GM23248 (cell line): ENCODE measurements around the gene RNF217. TPM values are rescaled to one million over a fixed set of nuclear protein-coding genes. Genes with fewer than 3 reads are reported as not detected.

Source experiments
- DNase-seq: peaks from one replicate; pipeline ENCODE4 v3.0.0-alpha.2; 2015
- H2AFZ ChIP-seq: fragments of 200-600 bp; sonication (generic); 2 replicates; pipeline ENCODE4 v1.6.1; 2016; ENCODE audit warnings: antibody characterized with exemption
- H3F3A ChIP-seq: fragments of 200-600 bp; sonication (generic); 2 replicates; pipeline ENCODE4 v1.6.1; 2016; ENCODE audit warnings: mild to moderate bottlenecking, antibody characterized with exemption, mixed run types; ENCODE audit not compliant: insufficient read depth
- H3K27ac ChIP-seq: fragments of 200-600 bp; sonication (generic); 2 replicates; pipeline ENCODE4 v1.5.1; 2016; ENCODE audit warnings: mild to moderate bottlenecking
- H3K27me3 ChIP-seq: fragments of 200-600 bp; sonication (generic); replicated peaks from 2 replicates; pipeline ENCODE4 v1.6.1; 2016; ENCODE audit warnings: mild to moderate bottlenecking; ENCODE audit not compliant: insufficient read depth
- H3K36me3 ChIP-seq: fragments of 200-600 bp; sonication (generic); 2 replicates; pipeline ENCODE4 v1.6.1; 2016; ENCODE audit warnings: low read depth, mild to moderate bottlenecking
- H3K4me1 ChIP-seq: fragments of 200-600 bp; sonication (generic); 2 replicates; pipeline ENCODE4 v1.6.1; 2016; ENCODE audit warnings: mild to moderate bottlenecking; ENCODE audit not compliant: insufficient read depth
- H3K4me2 ChIP-seq: fragments of 200-600 bp; sonication (generic); one replicate; pipeline ENCODE4 v1.6.1; 2016; ENCODE audit warnings: mild to moderate bottlenecking; ENCODE audit not compliant: unreplicated experiment
- H3K4me3 ChIP-seq: fragments of 200-600 bp; sonication (generic); 2 replicates; pipeline ENCODE4 v1.5.1; 2016; ENCODE audit warnings: mild to moderate bottlenecking
- H3K79me2 ChIP-seq: fragments of 200-600 bp; sonication (generic); 2 replicates; pipeline ENCODE4 v1.6.1; 2016; ENCODE audit warnings: mild to moderate bottlenecking; ENCODE audit not compliant: insufficient read depth
- H3K9ac ChIP-seq: fragments of 200-600 bp; sonication (generic); 2 replicates; pipeline ENCODE4 v1.6.1; 2016; ENCODE audit warnings: mild to moderate bottlenecking
- H3K9me2 ChIP-seq: fragments of 200-600 bp; sonication (generic); 2 replicates; pipeline ENCODE4 v1.6.1; 2016; ENCODE audit warnings: mixed run types, mild to moderate bottlenecking, moderate library complexity; ENCODE audit not compliant: insufficient read depth
- H3K9me3 ChIP-seq: fragments of 200-600 bp; sonication (generic); one replicate; pipeline ENCODE4 v1.6.1; 2017; ENCODE audit warnings: low read depth
- H4K20me1 ChIP-seq: fragments of 200-600 bp; sonication (generic); 2 replicates; pipeline ENCODE4 v1.6.0; 2016; ENCODE audit not compliant: insufficient read depth
- EZH2 ChIP-seq: fragments of 200-600 bp; sonication (generic); IDR thresholded peaks from 2 replicates; pipeline ENCODE4 v1.6.1; 2018; ENCODE audit warnings: antibody characterized with exemption, mild to moderate bottlenecking; ENCODE audit not compliant: insufficient read depth, poor library complexity, severe bottlenecking
- EZH2phosphoT487 ChIP-seq: fragments of 200-600 bp; sonication (generic); IDR thresholded peaks from 2 replicates; pipeline ENCODE4 v1.6.1; 2018; ENCODE audit warnings: antibody characterized with exemption, moderate library complexity, mild to moderate bottlenecking, low read depth; ENCODE audit not compliant: insufficient read depth
- whole genome bisulfite sequencing, 2 experiments: methylation state at CpG; one replicate each; pipeline ENCODE4 v1.1.6; 2015 to 2017; ENCODE audit warnings: low lambda C conversion rate in 2 of 2, low coverage in 1 of 2; ENCODE audit errors: missing lambda C conversion rate in 2 of 2; 5-methylcytosine and 5-hydroxymethylcytosine counted together
- in situ Hi-C: fragments of 300-500 bp; cut with MboI; formaldehyde crosslinking; loops from 2 replicates; pipeline ENCODE4 v1.15.0; 2020
- polyA plus RNA-seq: library from polyadenylated mRNA; unstranded; fragments of >200 nt; fragmentation: Nextera tagmentation; extraction: Ambion mirVana; gene quantifications from 2 replicates; pipeline ENCODE4 v1.2.1, GENCODE V29; 2016
- total RNA-seq: library from RNA; depleted of rRNA; stranded (reverse); fragments of >200 nt; shearing (Covaris generic); gene quantifications from 2 replicates; pipeline ENCODE4 v1.2.3, GENCODE V29; 2014

Gene RNF217
- total and polyA plus RNA-seq, 2 experiments from 2014 or later: 3.2 to 10.9 TPM

GRCh38 chr6:125102411-125102810, 140.2 kb downstream of the RNF217 start:
- in situ Hi-C loops: no loop called here
- Histone ChIP-seq H3K36me3 (no peaks in the 10 kb centered on the region), H3K9me2 (no peaks in the 10 kb centered on the region), H3K9ac (no peak overlapping the region), H3K79me2 (no peaks in the 10 kb centered on the region), H3K9me3 (no peaks in the 10 kb centered on the region), H3F3A (peaks cover 47% of the 10 kb centered on the region), H3K4me1 (peaks cover 51% of the 10 kb centered on the region), H4K20me1 (no peaks in the 10 kb centered on the region), H3K27me3 (no peaks in the 10 kb centered on the region), H3K4me2 (peak overlapping the region; percentile 63), H3K4me3 (no peak overlapping the region), H2AFZ (peak overlapping the region; percentile 71), H3K27ac (peak overlapping the region; percentile 93)
- peak; percentile 40 for DNase-seq
- TF ChIP-seq EZH2 (no peak), EZH2phosphoT487 (no peak)
- WGBS, 2 experiments: 58 to 69% methylated on average over 3 of the region's 3 CpGs

- Histone ChIP-seq H3K9me3 (no peaks in the 10 kb centered on the region), H3K27ac (peak overlapping the region; percentile 93), H3K4me3 (peak overlapping the region; percentile 7; the same call in 1 of the 2 replicates), H3F3A (peaks cover 47% of the 10 kb centered on the region), H3K79me2 (no peaks in the 10 kb centered on the region), H3K36me3 (no peaks in the 10 kb centered on the region), H3K9me2 (no peaks in the 10 kb centered on the region), H3K4me1 (peaks cover 51% of the 10 kb centered on the region), H4K20me1 (no peaks in the 10 kb centered on the region), H2AFZ (peak overlapping the region; percentile 22; the same call in 1 of the 2 replicates), H3K4me2 (peak overlapping the region; percentile 63), H3K27me3 (no peaks in the 10 kb centered on the region), H3K9ac (peak overlapping the region; percentile 10; the same call in 1 of the 2 replicates)
- TF ChIP-seq EZH2: no peak
- TF ChIP-seq EZH2phosphoT487: no peak
- 23 to 34% methylated on average over 2 of the region's 2 CpGs for WGBS, 2 experiments
- in situ Hi-C loops: no loop called here
- DNase-seq: peak; percentile 82
These were observed 140.7 kb downstream of the RNF217 start for GRCh38 chr6:125102891-125103290.

- TF ChIP-seq EZH2: no peak
- TF ChIP-seq EZH2phosphoT487: no peak
- WGBS, 2 experiments: 3 to 5% methylated on average over 4 of the region's 4 CpGs
These were observed 142.2 kb downstream of the RNF217 start for GRCh38 chr6:125104425-125104824.

GRCh38 chr6:125107048-125107447, 144.8 kb downstream of the RNF217 start:
- no peak overlapping the region for H2AFZ ChIP-seq
- H3K4me3 ChIP-seq: no peak overlapping the region
- in situ Hi-C loops: no loop called here

More at GRCh38 chr6:125104425-125104824, 142.2 kb downstream of the RNF217 start:
- no peaks in the 10 kb centered on the region for H3K9me3 ChIP-seq
- peak overlapping the region; percentile 71 for H3K4me2 ChIP-seq
- peaks cover 51% of the 10 kb centered on the region for H3K4me1 ChIP-seq
- no peaks in the 10 kb centered on the region for H3K36me3 ChIP-seq
- H3K4me3 ChIP-seq: peak overlapping the region; percentile 38
- no peaks in the 10 kb centered on the region for H3K27me3 ChIP-seq
- H4K20me1 ChIP-seq: no peaks in the 10 kb centered on the region
- peak overlapping the region; percentile 94 for H2AFZ ChIP-seq
- peaks cover 47% of the 10 kb centered on the region for H3F3A ChIP-seq
- peak overlapping the region; percentile 93 for H3K27ac ChIP-seq
- no peaks in the 10 kb centered on the region for H3K79me2 ChIP-seq
- DNase-seq: peak; percentile 79
- in situ Hi-C loops: no loop called here
- H3K9me2 ChIP-seq: no peaks in the 10 kb centered on the region
- H3K9ac ChIP-seq: peak overlapping the region; percentile 70

GRCh38 chr6:125107896-125108295, 145.7 kb downstream of the RNF217 start:
- peak; percentile 6 for DNase-seq
- Histone ChIP-seq H3K27ac (no peak overlapping the region), H3K4me1 (peaks cover 24% of the 10 kb centered on the region), H3K9me3 (no peaks in the 10 kb centered on the region), H4K20me1 (no peaks in the 10 kb centered on the region), H2AFZ (no peak overlapping the region), H3F3A (peaks cover 26% of the 10 kb centered on the region), H3K4me3 (no peak overlapping the region), H3K79me2 (no peaks in the 10 kb centered on the region), H3K27me3 (no peaks in the 10 kb centered on the region), H3K4me2 (no peak overlapping the region), H3K36me3 (no peaks in the 10 kb centered on the region), H3K9me2 (no peaks in the 10 kb centered on the region), H3K9ac (no peak overlapping the region)
- in situ Hi-C loops: no loop called here
- 52 to 64% methylated on average over 3 of the region's 3 CpGs for WGBS, 2 experiments
- TF ChIP-seq EZH2 (no peak), EZH2phosphoT487 (no peak)

More at GRCh38 chr6:125107048-125107447, 144.8 kb downstream of the RNF217 start:
- Histone ChIP-seq H3K9me2 (no peaks in the 10 kb centered on the region), H3K79me2 (no peaks in the 10 kb centered on the region), H3K9me3 (no peaks in the 10 kb centered on the region), H3K27me3 (no peaks in the 10 kb centered on the region), H3K9ac (no peak overlapping the region), H3K4me2 (no peak overlapping the region), H3K36me3 (no peaks in the 10 kb centered on the region), H3K27ac (no peak overlapping the region), H3F3A (peaks cover 31% of the 10 kb centered on the region), H4K20me1 (no peaks in the 10 kb centered on the region), H3K4me1 (peaks cover 33% of the 10 kb centered on the region)
- 97 to 99% methylated on average over 5 of the region's 5 CpGs for WGBS, 2 experiments
- no peak for DNase-seq
- TF ChIP-seq EZH2 (no peak), EZH2phosphoT487 (no peak)
